ENCODE measurements around the gene MARCHF10. TPM values are rescaled to one million over a fixed set of nuclear protein-coding genes. Genes with fewer than 3 reads are reported as not detected.

MARCHF10 gene
- total RNA-seq, 2 experiments from 2014 or later, result not detected

GRCh38 chr17:62780269-62780668, 27.8 kb downstream of the MARCHF10 start:
- no peaks in the 10 kb centered on the region for H3K36me3 Mint-ChIP-seq (ENCODE audit: low read depth)
- ChIA-PET POLR2A (interaction anchor here (0.6 kb wide), 1 partner anchor 95 kb away, joined by 3 read pairs; no protein-coding TSS in a partner anchor), CTCF (no interaction called here)
- H3K4me3 Mint-ChIP-seq, result no peak overlapping the region
- no peaks in the 10 kb centered on the region for H3K9me3 Mint-ChIP-seq (ENCODE audit: insufficient read depth)
- peaks cover 11% of the 10 kb centered on the region for H3K27me3 Mint-ChIP-seq (ENCODE audit: low read depth)
- ATAC-seq, result no peak
- DNase-seq, result no peak
- no peak overlapping the region for H3K27ac Mint-ChIP-seq
- H3K4me1 Mint-ChIP-seq (ENCODE audit: low read depth), result no peaks in the 10 kb centered on the region

DNA sequence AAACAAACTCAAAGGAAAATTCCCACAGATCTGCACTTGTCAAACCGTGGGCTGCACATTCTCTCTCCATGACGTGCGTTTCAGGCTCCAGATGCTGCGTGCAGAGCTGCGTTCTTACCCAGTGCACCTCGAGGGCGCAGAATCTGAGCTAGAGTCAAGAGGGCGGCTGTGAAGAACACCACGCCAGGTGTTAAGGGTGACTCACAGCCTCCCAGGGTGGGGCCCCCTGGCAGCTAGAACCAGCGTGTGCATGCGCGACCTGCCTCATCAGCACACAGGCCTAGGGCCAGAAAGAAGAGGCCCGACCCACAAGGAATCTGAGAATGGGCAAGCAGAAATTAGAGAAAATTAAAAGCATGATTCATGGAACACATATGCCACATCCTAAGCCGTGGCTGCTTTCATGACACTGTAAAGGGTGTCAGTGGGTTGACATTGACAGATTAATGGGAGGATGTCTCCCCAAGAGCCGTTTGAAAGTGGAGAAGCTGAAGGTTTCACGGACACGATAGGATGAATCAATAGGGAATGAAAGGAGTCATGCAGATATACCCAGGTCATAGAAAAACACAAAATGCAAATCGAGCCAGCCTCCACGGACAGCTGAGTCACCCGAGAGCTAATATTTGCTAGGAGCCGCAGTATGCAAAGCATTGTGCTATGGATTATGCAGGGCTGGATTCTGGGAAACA, 29.0 kb downstream of the MARCHF10 start:
- Mint-ChIP-seq H3K27me3 (ENCODE audit: low read depth) (peaks cover 4% of the 10 kb centered on the region), H3K27ac (no peak overlapping the region), H3K9me3 (ENCODE audit: insufficient read depth) (no peaks in the 10 kb centered on the region), H3K36me3 (ENCODE audit: low read depth) (no peaks in the 10 kb centered on the region), H3K4me1 (ENCODE audit: low read depth) (no peaks in the 10 kb centered on the region), H3K4me3 (no peak overlapping the region)
- DNase-seq, result no peak
- no peak for ATAC-seq
- ChIA-PET CTCF (no interaction called here), POLR2A (no interaction called here)

DNA sequence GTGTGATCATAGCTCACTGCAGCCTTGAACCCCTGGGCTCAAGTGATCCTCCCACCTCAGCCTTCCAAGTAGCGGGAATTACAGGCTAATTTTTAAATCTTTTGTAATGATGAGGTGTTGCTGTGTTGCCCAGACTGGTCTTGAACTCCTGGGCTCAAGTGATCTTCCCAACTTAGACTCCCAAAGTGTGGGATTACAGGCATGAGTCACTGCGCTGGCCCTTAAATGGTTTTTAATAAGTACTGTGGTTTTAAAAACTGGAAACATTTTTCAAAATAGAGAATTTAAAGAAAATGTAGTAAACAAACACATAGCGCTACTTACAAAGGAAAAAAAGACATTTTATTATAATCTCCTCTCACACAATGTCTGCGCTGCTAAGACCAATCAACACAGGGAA, 32.2 kb downstream of the MARCHF10 start:
- DNase-seq (no peak), ATAC-seq (no peak)
- no peaks in the 10 kb centered on the region for H3K9me3 Mint-ChIP-seq (ENCODE audit: insufficient read depth)
- ChIA-PET POLR2A (no interaction called here), CTCF (no interaction called here)
- H3K4me3 Mint-ChIP-seq, result no peak overlapping the region
- no peaks in the 10 kb centered on the region for H3K27me3 Mint-ChIP-seq (ENCODE audit: low read depth)
- no peaks in the 10 kb centered on the region for H3K4me1 Mint-ChIP-seq (ENCODE audit: low read depth)
- H3K27ac Mint-ChIP-seq, result no peak overlapping the region
- no peaks in the 10 kb centered on the region for H3K36me3 Mint-ChIP-seq (ENCODE audit: low read depth)

DNA sequence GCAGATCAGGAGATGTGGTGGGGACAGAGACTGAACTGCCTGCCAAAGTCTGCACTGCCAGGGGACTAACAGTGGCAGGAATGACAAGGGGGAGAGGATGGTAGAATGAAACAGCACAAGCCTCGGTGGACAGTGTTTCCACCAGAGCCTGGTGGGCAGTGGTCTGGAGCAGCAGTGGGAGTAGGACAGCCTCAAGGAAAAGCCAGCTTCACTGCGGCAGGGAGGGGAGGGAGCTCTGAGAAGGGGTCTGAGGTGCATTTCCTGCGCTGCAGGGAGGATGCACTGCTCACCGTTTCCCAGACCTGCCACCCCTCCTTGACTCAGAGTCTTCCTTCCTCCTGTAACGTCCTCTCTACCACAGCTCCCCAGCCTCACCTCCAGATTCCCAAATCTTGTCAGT, 33.8 kb downstream of the MARCHF10 start:
- Mint-ChIP-seq H3K27ac (no peak overlapping the region), H3K27me3 (ENCODE audit: low read depth) (no peaks in the 10 kb centered on the region), H3K36me3 (ENCODE audit: low read depth) (no peaks in the 10 kb centered on the region), H3K9me3 (ENCODE audit: insufficient read depth) (no peaks in the 10 kb centered on the region), H3K4me3 (no peak overlapping the region), H3K4me1 (ENCODE audit: low read depth) (no peaks in the 10 kb centered on the region)
- ATAC-seq (no peak), DNase-seq (no peak)
- ChIA-PET CTCF (no interaction called here), POLR2A (interaction anchor here (0.6 kb wide), 1 partner anchor 13 kb away, joined by 3 read pairs; no protein-coding TSS in a partner anchor)

GRCh38 chr17:62767997-62768396, 40.1 kb downstream of the MARCHF10 start:
- DNase-seq (no peak), ATAC-seq (no peak)
- Mint-ChIP-seq H3K4me3 (no peak overlapping the region), H3K27me3 (ENCODE audit: low read depth) (peaks cover 5% of the 10 kb centered on the region), H3K27ac (no peak overlapping the region), H3K4me1 (ENCODE audit: low read depth) (no peaks in the 10 kb centered on the region), H3K9me3 (ENCODE audit: insufficient read depth) (no peaks in the 10 kb centered on the region), H3K36me3 (ENCODE audit: low read depth) (no peaks in the 10 kb centered on the region)
- CTCF ChIA-PET, result no interaction called here
- POLR2A ChIA-PET, result no interaction called here

DNA sequence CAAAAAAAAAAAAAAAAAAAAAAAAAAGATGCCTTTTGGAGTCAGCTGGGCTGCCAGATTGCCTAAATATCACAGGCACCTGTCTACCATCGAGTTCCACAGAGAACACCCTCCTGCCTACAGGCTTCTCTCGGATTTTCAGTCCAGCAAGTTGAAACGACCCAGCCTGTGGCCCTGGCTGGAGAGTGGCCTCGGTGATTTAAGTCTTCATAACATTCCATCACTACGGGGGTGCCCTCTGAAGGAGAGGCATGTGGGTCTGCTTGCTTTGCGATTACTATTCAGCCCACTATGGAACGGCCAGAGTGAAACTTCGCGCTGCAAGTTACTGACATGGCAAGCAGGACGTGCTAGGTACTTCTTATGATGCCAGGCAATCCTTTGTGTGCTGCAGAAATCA, 42.8 kb downstream of the MARCHF10 start:
- H3K4me1 Mint-ChIP-seq (ENCODE audit: low read depth), result no peaks in the 10 kb centered on the region
- H3K27ac Mint-ChIP-seq, result no peak overlapping the region
- ATAC-seq (no peak), DNase-seq (no peak)
- ChIA-PET CTCF (no interaction called here), POLR2A (no interaction called here)
- peaks cover 7% of the 10 kb centered on the region for H3K27me3 Mint-ChIP-seq (ENCODE audit: low read depth)
- H3K9me3 Mint-ChIP-seq (ENCODE audit: insufficient read depth), result no peaks in the 10 kb centered on the region
- H3K36me3 Mint-ChIP-seq (ENCODE audit: low read depth), result no peaks in the 10 kb centered on the region
- no peak overlapping the region for H3K4me3 Mint-ChIP-seq

DNA sequence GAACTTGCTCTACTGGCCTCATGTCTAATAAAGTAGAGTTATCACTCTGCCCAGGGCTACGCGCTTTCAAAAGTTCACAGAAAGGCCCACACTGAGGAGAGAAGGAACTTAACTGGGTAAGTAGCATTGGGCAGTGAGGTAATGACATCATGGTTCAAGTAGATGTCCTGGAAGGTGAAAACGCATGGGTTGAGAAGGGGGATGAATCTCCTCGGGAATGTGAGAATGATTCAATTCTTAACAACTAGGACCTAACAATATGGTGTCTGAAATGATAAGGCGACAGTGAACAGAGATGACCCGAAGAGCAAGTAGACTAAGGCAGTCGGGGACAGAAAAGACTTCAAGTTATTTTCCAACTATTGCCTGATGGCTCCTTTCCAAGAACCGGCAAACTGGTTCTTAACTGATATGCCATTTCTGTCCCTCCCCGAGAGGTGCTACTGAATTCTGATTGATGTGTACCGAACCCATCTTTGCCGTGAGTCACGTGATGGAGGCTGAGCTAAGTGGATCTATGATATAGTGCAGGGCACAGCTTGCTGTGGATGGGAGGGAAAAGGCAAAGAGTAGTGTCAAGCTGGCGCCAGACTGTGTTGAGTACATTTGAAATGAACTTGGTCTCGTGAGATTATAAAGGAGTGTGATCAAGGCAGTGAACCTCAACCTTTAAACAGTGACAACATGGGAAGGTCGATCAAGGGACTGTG, 44.1 kb downstream of the MARCHF10 start:
- H3K27ac Mint-ChIP-seq, result no peak overlapping the region
- ATAC-seq (no peak), DNase-seq (no peak)
- H3K27me3 Mint-ChIP-seq (ENCODE audit: low read depth), result peaks cover 14% of the 10 kb centered on the region
- no peaks in the 10 kb centered on the region for H3K4me1 Mint-ChIP-seq (ENCODE audit: low read depth)
- ChIA-PET POLR2A (interaction anchor here (0.6 kb wide), 1 partner anchor 717 kb away, joined by 3 read pairs; no protein-coding TSS in a partner anchor), CTCF (no interaction called here)
- no peaks in the 10 kb centered on the region for H3K9me3 Mint-ChIP-seq (ENCODE audit: insufficient read depth)
- H3K4me3 Mint-ChIP-seq, result no peak overlapping the region
- no peaks in the 10 kb centered on the region for H3K36me3 Mint-ChIP-seq (ENCODE audit: low read depth)

GRCh38 chr17:62761884-62762283, 46.2 kb downstream of the MARCHF10 start:
- H3K27me3 Mint-ChIP-seq (ENCODE audit: low read depth), result peaks cover 14% of the 10 kb centered on the region
- no peak for ATAC-seq
- DNase-seq, result no peak
- no peak overlapping the region for H3K4me3 Mint-ChIP-seq
- H3K9me3 Mint-ChIP-seq (ENCODE audit: insufficient read depth), result no peaks in the 10 kb centered on the region
- no peaks in the 10 kb centered on the region for H3K4me1 Mint-ChIP-seq (ENCODE audit: low read depth)
- H3K36me3 Mint-ChIP-seq (ENCODE audit: low read depth), result no peaks in the 10 kb centered on the region
- ChIA-PET CTCF (no interaction called here), POLR2A (interaction anchor here (0.6 kb wide), 1 partner anchor 13 kb away, joined by 3 read pairs; no protein-coding TSS in a partner anchor)
- H3K27ac Mint-ChIP-seq, result no peak overlapping the region

DNA sequence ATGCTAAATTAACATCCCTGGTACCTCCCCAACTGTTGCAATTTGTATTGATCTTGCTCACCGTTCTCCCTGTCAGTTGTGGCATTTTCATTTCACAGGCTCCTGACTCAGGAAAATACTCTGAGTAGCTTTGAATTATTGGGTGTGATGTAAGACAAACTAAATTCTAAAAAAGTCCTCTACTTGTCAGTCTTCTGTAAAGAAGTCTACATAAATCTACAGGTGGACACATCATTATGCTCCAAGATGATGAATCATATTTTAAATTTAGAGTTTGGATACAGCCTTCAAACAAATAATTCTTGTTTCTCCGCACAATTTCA, 47.2 kb downstream of the MARCHF10 start:
- ChIA-PET CTCF (no interaction called here), POLR2A (no interaction called here)
- ATAC-seq, result no peak
- Mint-ChIP-seq H3K36me3 (ENCODE audit: low read depth) (no peaks in the 10 kb centered on the region), H3K4me3 (no peak overlapping the region), H3K27me3 (ENCODE audit: low read depth) (peaks cover 10% of the 10 kb centered on the region), H3K4me1 (ENCODE audit: low read depth) (no peaks in the 10 kb centered on the region), H3K27ac (no peak overlapping the region), H3K9me3 (ENCODE audit: insufficient read depth) (no peaks in the 10 kb centered on the region)
- DNase-seq, result no peak

DNA sequence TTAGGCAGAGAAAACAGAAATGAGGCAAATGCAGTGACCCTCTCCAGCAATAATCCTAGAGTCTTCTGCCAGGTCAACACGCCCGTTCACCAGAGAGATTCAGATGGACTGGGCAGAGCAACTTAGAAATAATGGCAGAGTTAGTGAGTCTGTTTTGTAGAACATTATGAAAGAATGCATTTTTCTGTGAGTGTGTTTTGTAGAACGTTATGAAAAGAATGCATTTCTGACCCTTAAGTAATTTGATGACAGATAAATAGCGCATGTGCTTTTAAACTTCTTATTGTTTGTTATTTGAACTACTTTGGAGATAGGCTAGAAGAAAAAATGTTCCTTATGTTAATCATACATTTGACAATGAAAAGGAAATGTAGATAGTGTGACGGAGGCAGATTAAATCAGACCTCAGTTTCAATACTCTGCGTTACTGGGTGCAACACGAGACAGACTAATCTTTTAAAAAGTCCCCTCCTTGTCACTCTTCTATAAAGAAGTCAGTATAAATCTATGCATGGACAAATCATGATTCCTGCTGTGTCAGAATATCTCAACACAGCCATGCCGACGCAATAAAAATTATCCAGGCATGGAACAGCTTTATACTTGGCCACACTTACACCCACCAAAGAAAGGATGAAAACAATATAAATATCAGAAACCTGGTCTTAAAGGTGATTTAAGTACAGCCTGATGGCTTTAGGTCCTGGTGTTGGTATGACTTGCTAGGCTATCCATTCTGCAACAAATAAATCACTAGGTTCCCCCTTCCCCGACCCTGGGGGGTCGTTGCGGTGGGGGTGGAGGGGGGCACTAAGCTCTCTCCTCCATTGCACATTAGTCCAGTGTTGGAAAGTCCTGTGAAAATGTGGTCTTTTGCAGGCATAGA, 47.8 kb downstream of the MARCHF10 start:
- Mint-ChIP-seq H3K36me3 (ENCODE audit: low read depth) (no peaks in the 10 kb centered on the region), H3K4me3 (no peak overlapping the region), H3K4me1 (ENCODE audit: low read depth) (no peaks in the 10 kb centered on the region), H3K27ac (no peak overlapping the region), H3K9me3 (ENCODE audit: insufficient read depth) (no peaks in the 10 kb centered on the region), H3K27me3 (ENCODE audit: low read depth) (peaks cover 10% of the 10 kb centered on the region)
- CTCF ChIA-PET, result no interaction called here
- POLR2A ChIA-PET, result no interaction called here
- no peak for DNase-seq
- ATAC-seq, result no peak

DNA sequence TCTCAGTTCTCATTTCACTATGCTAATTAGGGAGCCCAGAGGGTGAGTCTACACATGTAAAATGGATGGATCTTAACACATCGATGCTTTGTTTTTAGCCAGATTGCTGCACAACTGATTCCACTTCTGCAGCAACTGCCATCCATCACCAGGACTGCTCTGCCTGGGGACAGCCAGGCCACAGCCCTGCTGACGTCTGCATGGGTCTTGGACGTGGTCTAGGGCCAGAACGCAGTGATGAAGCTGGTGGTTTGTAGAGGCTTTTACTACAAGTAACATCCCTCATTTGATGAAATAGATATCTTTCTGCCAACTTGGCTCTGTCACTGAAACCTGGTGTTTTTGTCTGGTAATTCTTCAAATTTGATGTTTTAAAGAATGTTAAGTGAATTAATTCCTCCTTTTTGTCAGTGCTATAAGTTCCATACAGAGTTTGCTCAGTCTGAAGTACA, 50.6 kb downstream of the MARCHF10 start:
- ATAC-seq, result no peak
- no peak overlapping the region for H3K4me3 Mint-ChIP-seq
- H3K36me3 Mint-ChIP-seq (ENCODE audit: low read depth), result no peaks in the 10 kb centered on the region
- ChIA-PET CTCF (no interaction called here), POLR2A (no interaction called here)
- DNase-seq, result no peak
- H3K9me3 Mint-ChIP-seq (ENCODE audit: insufficient read depth), result no peaks in the 10 kb centered on the region
- H3K27me3 Mint-ChIP-seq (ENCODE audit: low read depth), result peaks cover 8% of the 10 kb centered on the region
- no peak overlapping the region for H3K27ac Mint-ChIP-seq
- H3K4me1 Mint-ChIP-seq (ENCODE audit: low read depth), result no peaks in the 10 kb centered on the region

- no peak for DNase-seq
- no peak for ATAC-seq
- H3K27ac Mint-ChIP-seq, result no peak overlapping the region
- no peaks in the 10 kb centered on the region for H3K9me3 Mint-ChIP-seq (ENCODE audit: insufficient read depth)
- CTCF ChIA-PET, result no interaction called here
- H3K27me3 Mint-ChIP-seq (ENCODE audit: low read depth), result peaks cover 8% of the 10 kb centered on the region
- no peaks in the 10 kb centered on the region for H3K36me3 Mint-ChIP-seq (ENCODE audit: low read depth)
- POLR2A ChIA-PET, result no interaction called here
- no peaks in the 10 kb centered on the region for H3K4me1 Mint-ChIP-seq (ENCODE audit: low read depth)
- H3K4me3 Mint-ChIP-seq, result no peak overlapping the region
Measured at GRCh38 chr17:62756198-62756597, 51.9 kb downstream of the MARCHF10 start.
